Measurements from ENCODE around the gene MRPL49. TPM values are rescaled to one million over a fixed set of nuclear protein-coding genes. Genes with fewer than 3 reads are reported as not detected.

Gene MRPL49
- total and polyA plus RNA-seq, 2 of the 13 experiments (the other 11 are each of a cell fraction or from before 2014, with no cell fraction given) = 39.2 to 53.3 TPM

GRCh38 chr11:65150509-65151299, 28.6 kb downstream of the MRPL49 start (continued):
- TF ChIP-seq DZIP1 (CRISPR knock-in tag; IDR thresholded peaks at IDR 0.05) = no peak
- TF ChIP-seq REST (IDR thresholded peaks at IDR 0.05; ENCODE audit: borderline replicate concordance in 1 of 2, low read depth in 1 of 2, low read length in 2 of 2) = no peak
- no peak for TF ChIP-seq GMEB2 (CRISPR knock-in tag; IDR thresholded peaks at IDR 0.05; ENCODE audit: low read depth)
- TF ChIP-seq TRIM22 (IDR thresholded peaks at IDR 0.05) = no peak
- TF ChIP-seq ZBTB37 (CRISPR knock-in tag; IDR thresholded peaks at IDR 0.05) = no peak
- TF ChIP-seq RFX3 (CRISPR knock-in tag; IDR thresholded peaks at IDR 0.05) = no peak
- TF ChIP-seq ZNF646 (CRISPR knock-in tag; IDR thresholded peaks at IDR 0.05) = no peak
- TF ChIP-seq CEBPB (IDR thresholded peaks at IDR 0.05; ENCODE audit: borderline replicate concordance, low read depth, low read length) = peak; percentile 47; the same call in 1 of the 2 replicates
- TF ChIP-seq ZNF749 (CRISPR knock-in tag; IDR thresholded peaks at IDR 0.05; ENCODE audit: borderline replicate concordance) = no peak

Measured in HepG2 (cell line).